ENCODE results near the gene C17orf107.

GRCh38 chr17:4931963-4932362 is 32.6 kb downstream of the C17orf107 start, which contains the start of gene GP1BA:
- TF ChIP-seq EP300 (IDR thresholded peaks at IDR 0.05; ENCODE audit: low read depth) (no peak), CTCF (IDR thresholded peaks at IDR 0.05) (no peak), POLR2A (IDR thresholded peaks at IDR 0.05) (no peak), POLR2AphosphoS5 (IDR thresholded peaks at IDR 0.05) (no peak)
